ENCODE measurements around the gene KLF3.

The KLF3 gene

GRCh38 chr4:38674258-38675144 lies 10.5 kb downstream of the KLF3 start:
- no peak for DNase-seq

DNA sequence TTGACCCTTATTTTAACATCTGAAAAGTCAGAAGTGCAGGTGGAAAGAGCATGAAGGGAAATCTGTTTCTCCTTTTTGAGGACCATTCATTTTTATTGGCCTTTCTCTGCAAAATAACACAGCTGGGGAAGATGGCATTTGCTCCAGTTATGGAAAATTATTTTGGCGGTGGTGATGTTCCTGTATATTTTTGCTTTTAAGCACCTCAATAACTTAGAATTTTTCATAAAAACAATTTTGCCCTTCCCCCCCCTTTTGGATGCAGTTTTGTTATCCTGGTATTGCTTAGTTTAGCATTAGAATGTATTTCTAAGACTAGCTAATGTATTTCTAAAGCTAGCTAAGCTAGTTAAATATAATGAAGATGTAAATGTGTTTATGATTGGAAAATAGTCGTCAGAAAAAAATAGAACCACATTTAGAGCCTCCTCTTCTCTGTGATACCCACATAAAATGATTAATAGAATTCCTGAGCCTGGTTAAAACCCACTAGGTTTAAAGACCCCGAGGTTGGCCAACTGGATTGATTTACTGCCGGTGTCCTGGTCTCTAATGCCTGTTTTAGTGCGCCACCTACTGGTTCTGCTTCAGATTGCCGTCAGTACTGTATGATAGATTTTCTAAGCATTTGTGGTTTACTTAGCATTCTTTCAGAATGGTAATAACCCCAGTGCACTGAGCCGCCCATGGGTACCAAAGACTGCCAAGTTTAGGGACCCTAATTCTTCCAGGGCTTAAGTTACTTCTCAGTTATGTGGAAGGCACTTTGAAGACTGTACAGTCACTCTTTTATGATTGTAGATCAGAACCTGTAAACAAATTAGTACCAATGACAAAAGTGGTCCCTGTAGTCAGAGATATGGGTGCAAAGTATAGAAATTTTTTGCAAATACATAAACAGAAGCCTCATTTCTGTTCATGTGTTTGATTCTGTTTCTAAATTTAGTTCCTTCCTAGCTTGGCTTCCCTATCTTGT lies 11.4 kb downstream of the KLF3 start:
- DNase-seq, result peak; percentile 81

GRCh38 chr4:38676986-38677385 lies 13.0 kb downstream of the KLF3 start:
- DNase-seq, result no peak

- DNase-seq, result no peak
These were observed 13.4 kb downstream of the KLF3 start for GRCh38 chr4:38677441-38677840.

DNA sequence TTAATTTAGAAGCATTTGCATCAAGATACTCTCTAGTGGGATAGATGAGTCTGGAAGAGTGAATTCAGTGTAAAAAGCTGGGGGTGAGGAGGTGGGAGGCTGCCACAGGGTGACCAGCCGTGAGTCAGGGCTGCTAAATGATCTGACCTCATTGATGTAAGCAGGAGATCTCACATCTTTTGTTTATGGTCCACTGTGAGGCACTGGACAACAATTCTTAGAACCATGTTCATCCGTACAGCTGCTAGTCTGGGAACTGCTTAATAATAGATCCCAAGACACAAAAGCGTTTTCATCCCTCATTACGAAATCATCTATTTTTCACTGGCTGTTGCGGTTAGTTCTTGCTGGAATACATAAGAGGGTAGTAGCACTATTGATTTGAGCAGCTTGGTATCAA lies 14.1 kb downstream of the KLF3 start:
- no peak for DNase-seq

DNA sequence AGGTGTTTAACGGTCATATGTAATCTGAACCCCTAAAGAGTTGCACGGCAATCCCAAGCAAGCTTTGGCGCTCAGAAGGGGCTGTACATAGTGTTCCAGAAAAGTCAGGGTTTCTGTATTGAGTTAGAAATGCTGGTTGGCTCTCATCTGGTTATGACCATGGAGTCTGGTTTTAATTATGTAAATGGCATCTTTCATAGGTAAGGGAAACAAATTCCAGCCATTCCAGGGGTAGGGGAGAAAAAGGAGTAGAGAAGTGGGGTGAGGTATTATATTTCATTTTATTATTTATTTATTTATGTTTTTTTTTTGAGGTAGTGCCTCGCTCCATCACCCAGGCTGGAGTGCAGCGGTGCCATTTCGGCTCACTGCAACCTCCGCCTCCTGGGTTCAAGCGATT lies 15.9 kb downstream of the KLF3 start:
- DNase-seq, result no peak

DNA sequence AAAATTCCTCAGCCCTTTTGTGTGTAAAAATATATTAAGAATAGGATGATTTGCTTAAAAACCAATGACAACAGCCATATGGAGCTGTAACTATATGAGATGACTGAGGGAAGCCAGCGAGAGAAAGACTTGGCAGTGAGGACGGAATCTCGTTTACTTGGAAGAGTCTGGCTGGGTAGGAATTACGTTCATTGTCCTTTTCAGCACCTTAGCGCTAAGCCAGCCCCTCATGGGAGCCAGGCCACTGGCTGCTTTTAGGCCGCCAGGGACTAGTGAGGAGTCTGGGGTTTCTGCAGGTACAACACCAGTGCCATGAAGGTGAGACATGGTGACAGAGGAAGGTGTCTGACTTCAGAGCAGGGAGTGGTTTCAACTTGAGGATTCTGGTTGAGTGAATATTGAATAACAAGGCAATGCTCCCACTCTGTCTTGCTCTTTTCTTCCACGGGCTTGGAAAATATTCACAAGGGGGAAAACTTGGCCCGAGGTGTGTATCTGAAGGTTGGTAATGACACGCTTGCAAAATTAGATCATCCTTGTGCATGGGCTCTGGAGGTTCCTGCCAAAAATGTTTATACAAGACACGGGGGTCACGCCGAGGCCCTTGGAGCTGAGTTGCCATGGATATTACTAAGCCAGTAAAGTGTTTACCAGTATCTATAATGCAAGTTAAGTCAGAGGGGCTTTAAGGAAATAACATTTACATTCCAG lies 17.4 kb downstream of the KLF3 start:
- no peak for DNase-seq

GRCh38 chr4:38682336-38682735 lies 18.3 kb downstream of the KLF3 start:
- DNase-seq, result no peak

DNA sequence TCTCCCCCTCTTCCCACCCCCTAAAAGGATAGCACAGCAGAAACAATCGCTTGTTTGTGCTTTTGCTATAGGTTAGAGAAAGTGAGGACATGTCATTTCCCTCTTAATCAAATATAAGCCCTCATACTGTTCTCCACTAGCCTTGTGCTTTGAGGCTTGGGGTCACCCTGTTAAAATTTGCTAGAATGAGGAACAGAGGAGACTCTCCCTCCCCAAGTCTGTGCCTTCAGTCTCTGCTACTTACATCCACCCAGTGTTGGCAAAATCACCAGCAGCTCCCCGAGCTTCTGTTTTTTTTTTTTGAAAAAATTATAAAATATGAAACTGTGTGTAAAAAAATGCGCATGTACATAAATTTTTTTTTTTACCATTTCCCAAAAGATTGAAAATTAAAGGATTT lies 19.3 kb downstream of the KLF3 start:
- DNase-seq, result no peak

- DNase-seq, result no peak
These were observed 20.3 kb downstream of the KLF3 start for GRCh38 chr4:38684271-38684670.

DNA sequence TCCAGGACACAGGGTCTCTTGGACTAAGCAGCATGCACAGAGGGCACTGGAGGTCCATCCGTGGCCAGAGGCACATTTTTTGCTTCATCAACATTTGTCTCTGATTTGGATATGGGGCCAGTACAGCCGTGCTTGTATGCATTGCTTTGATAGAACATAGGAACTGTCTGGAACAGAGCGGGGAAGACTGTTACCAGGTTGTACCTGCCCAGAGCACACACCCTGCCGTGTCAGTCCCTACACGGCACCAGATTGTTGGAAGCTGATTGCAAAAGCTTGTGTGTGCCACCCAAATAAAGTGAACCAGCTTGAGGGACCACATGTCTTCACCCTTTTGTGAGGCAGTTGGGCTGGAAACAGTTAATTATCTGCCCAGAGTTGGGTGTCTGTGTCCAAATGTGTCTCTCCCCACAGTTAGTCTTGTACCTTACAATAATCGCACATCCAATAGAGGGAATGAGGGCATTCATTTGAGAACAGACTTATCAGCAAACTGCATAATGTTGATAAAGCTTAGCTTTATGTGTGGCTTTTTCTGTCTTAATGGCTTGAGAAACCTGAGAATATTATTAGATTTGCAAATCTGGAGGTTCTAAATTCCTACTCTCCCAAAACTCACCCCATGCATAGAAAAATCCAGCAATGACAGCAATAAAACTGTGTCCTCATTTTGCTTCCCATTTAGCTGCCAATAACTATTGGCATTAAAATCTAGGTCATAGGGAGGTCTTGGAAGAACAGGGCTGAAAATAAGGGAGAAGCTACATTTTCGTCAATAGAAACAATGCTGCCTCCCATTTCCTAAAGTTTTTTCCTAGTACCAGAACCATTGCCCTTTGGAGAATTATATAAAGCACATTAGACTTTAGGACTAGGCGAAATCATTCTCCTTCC lies 21.2 kb downstream of the KLF3 start:
- DNase-seq, result no peak

DNA sequence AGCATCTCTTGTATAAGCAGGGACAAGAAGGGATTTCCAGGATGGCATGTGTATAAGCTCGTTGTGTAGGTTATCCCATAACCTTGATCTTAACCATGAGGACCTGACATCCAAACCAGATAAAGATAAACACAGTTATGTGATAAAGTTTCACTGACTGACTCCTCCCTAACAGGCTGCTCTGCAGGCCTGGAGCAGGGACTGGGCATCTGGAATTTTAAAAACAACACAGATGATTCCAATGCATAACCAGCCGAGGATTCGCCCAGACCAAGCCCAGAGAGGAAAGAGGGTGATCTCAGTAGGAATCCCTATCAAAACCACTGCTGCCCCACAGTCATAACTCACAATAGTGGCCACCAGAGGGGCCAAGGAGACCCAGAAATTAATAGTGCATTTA lies 22.7 kb downstream of the KLF3 start:
- no peak for DNase-seq

DNA sequence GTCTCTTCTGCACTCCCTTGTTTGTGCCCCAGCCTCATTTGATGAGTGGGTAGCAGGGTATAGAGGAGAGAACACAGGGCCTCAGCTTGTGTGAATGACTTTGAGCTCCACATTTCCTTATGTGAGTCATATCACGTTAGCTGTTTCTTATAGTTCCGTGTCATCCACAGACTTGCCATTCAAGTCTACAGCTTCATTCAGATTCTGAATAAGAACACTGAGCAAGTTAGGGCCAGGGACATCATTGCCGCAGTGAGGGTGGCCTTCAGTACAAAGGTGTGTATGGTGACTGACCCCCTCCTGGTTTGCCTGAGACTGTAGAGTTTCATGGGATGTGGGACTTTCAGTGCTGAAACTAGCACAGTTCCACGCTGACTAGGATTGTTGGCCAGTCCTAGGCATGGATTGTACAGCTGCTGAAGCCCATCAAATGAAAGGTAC lies 23.6 kb downstream of the KLF3 start:
- no peak for DNase-seq

DNA sequence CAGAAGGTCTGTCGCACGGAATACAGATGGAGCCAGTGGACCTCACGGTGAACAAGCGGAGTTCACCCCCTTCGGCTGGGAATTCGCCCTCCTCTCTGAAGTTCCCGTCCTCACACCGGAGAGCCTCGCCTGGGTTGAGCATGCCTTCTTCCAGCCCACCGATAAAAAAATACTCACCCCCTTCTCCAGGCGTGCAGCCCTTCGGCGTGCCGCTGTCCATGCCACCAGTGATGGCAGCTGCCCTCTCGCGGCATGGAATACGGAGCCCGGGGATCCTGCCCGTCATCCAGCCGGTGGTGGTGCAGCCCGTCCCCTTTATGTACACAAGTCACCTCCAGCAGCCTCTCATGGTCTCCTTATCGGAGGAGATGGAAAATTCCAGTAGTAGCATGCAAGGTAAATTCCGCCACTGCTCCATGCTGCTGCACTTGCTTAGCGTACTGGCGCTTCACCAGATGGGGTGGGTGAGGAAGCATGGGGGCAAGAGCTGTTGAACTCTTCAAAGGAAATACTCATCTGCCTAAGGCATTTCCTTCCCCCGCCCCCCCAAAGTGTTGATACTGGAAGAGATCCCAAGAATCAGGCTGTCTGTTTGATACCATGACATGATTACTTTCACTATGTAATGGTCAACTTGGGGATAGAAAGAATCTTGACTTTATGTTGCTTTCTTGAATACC lies 24.8 kb downstream of the KLF3 start:
- DNase-seq, result no peak

DNA sequence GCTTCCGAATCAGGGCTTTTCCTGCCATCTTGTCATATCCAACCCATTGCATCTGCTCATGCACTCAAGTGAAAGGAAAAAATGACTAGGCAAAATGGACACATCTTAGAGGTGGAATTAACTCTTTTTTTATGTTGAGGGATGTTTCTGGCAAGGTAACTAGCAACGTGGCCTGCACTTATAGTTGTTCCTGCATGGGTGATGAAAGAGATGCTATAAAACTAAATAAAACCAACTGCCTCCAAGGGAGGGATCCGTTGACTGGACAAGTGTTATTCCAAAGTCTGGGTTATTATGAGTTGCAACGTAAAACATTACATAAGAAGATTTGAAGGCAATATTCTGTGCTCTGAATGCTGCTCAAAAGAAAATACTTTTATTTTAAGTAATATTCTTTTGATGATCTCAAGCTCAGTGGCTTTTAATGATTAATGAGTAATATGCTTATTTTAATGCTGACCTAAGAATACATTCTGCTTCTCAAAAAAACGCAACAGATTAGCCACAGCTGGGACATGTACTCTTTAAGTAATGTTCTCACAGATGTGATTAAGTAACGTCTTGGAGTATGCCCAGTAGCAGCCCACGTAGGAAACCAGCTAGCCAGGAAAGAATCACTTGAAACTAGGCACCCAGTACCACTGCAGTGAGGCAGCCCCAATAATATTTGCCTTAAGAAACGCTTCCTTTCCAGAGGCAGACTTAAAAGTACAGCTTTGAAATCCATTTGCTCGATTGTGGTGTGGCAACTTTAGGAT lies 27.4 kb downstream of the KLF3 start:
- no peak for DNase-seq

DNA sequence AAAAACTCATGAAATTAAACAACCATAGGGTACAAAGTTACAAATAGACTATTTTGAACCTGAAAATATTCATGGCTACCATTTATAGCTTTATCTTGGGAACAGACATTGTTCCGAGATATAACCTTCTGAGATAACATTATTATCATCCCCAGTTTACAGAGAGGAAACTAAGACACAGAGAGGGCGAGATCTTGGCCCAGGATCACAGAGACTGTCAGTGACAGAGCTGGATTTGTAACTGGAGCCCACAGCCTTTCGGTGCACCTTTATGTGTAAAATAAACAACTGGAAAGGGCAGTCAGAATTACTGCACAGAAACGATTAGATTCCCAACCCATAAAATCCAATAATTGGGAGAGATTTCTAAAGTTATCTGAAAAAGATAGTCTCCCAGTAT lies 28.4 kb downstream of the KLF3 start:
- no peak for DNase-seq

- no peak for DNase-seq
These were observed 29.6 kb downstream of the KLF3 start for GRCh38 chr4:38693569-38693968.

GRCh38 chr4:38694330-38694729 lies 30.3 kb downstream of the KLF3 start:
- DNase-seq, result no peak

- no peak for DNase-seq
These were observed 31.8 kb downstream of the KLF3 start for GRCh38 chr4:38695809-38696208.

GRCh38 chr4:38696697-38697096 lies 32.7 kb downstream of the KLF3 start:
- no peak for DNase-seq

DNA sequence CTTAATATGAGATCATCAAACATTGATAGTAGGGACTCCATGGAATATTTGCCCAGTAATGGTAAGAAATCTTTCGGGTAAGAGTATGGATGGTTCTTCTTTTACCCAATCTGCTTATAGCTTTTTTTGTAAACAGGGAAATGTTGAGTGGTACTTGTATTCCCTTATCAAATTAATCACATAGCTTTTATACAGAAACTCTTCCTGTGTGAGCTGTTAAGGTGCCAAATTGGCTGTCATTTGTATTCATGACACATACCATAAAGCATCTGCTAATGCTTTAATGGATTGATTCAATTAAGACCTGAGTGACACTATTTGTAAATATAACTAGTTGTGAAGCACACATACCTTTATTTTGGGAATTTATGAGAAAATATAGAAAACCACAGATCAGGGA lies 34.2 kb downstream of the KLF3 start:
- DNase-seq, result no peak
